Measurements from ENCODE around the gene ADCY5. TPM values are rescaled to one million over a fixed set of nuclear protein-coding genes. Genes with fewer than 3 reads are reported as not detected.
A peak's percentile ranks its signal among the peaks of the same experiment; 100 is the strongest.

The ADCY5 gene
- total and polyA plus RNA-seq, 2 donors from 2014 or later: 7.1 to 33.6 TPM

- Histone ChIP-seq H3K9me3 (ENCODE audit: control insufficient read depth in 2 of 3, insufficient read depth in 1 of 3, low read length in 3 of 3) (no peaks in the 10 kb centered on the region), H3K27me3 (ENCODE audit: control insufficient read depth, insufficient read depth, low read length) (no peaks in the 10 kb centered on the region), H3K9ac (ENCODE audit: low read length in 3 of 3) (no peak overlapping the region), H3K4me3 (ENCODE audit: low read length in 3 of 3) (no peak overlapping the region), H3K36me3 (ENCODE audit: control insufficient read depth in 2 of 3, insufficient read depth in 3 of 3, low read length in 3 of 3) (no peaks in the 10 kb centered on the region), H3K27ac (ENCODE audit: low read depth in 2 of 2, low read length in 2 of 2) (no peak overlapping the region), H3K4me1 (ENCODE audit: control insufficient read depth in 2 of 3, insufficient read depth in 2 of 3, low read depth in 1 of 3, low read length in 3 of 3) (peaks cover 3 to 15% (median 9%) of the 10 kb centered on the region in 3 donors)
- peak in 1 of 5 donors; percentile 50 for DNase-seq
- FAIRE-seq: no peak
- no peak for TF ChIP-seq CTCF (IDR thresholded peaks at IDR 0.05; ENCODE audit: borderline replicate concordance, extremely low read depth, insufficient read depth)
- intact Hi-C loops (cut with DNase I): no loop called here
These were observed 43.9 kb downstream of the ADCY5 start for GRCh38 chr3:123405021-123405420.

- FAIRE-seq: no peak
- DNase-seq: peak in 1 of 5 donors; percentile 46
- peaks cover 2 to 17% (median 5%) of the 10 kb centered on the region in 3 donors for H3K4me1 ChIP-seq (ENCODE audit: control insufficient read depth in 2 of 3, insufficient read depth in 2 of 3, low read depth in 1 of 3, low read length in 3 of 3)
- intact Hi-C loops (cut with DNase I): no loop called here
- H3K27ac ChIP-seq (ENCODE audit: low read depth in 2 of 2, low read length in 2 of 2): no peak overlapping the region
- no peaks in the 10 kb centered on the region for H3K27me3 ChIP-seq (ENCODE audit: control insufficient read depth, insufficient read depth, low read length)
- no peak overlapping the region for H3K4me3 ChIP-seq (ENCODE audit: low read length in 3 of 3)
- H3K9me3 ChIP-seq (ENCODE audit: control insufficient read depth in 2 of 3, insufficient read depth in 1 of 3, low read length in 3 of 3): no peaks in the 10 kb centered on the region
- no peak for TF ChIP-seq CTCF (IDR thresholded peaks at IDR 0.05; ENCODE audit: borderline replicate concordance, extremely low read depth, insufficient read depth)
- no peak overlapping the region for H3K9ac ChIP-seq (ENCODE audit: low read length in 3 of 3)
- no peaks in the 10 kb centered on the region for H3K36me3 ChIP-seq (ENCODE audit: control insufficient read depth in 2 of 3, insufficient read depth in 3 of 3, low read length in 3 of 3)
These were observed 44.5 kb downstream of the ADCY5 start for GRCh38 chr3:123404391-123404790.

GRCh38 chr3:123401836-123402530 is 46.9 kb downstream of the ADCY5 start:
- peaks cover 0 to 21% (median 0%) of the 10 kb centered on the region in 3 donors for H3K4me1 ChIP-seq (ENCODE audit: control insufficient read depth in 2 of 3, insufficient read depth in 2 of 3, low read depth in 1 of 3, low read length in 3 of 3)

More at GRCh38 chr3:123401836-123402530, 46.9 kb downstream of the ADCY5 start:
- H3K27me3 ChIP-seq (ENCODE audit: control insufficient read depth, insufficient read depth, low read length): no peaks in the 10 kb centered on the region
- no peaks in the 10 kb centered on the region for H3K9me3 ChIP-seq (ENCODE audit: control insufficient read depth in 2 of 3, insufficient read depth in 1 of 3, low read length in 3 of 3)
- H3K4me3 ChIP-seq (ENCODE audit: low read length in 3 of 3): no peak overlapping the region
- H3K9ac ChIP-seq (ENCODE audit: low read length in 3 of 3): no peak overlapping the region
- FAIRE-seq (no peak), DNase-seq (peak in 1 of 5 donors; percentile 36)
- no peak overlapping the region for H3K27ac ChIP-seq (ENCODE audit: low read depth in 2 of 2, low read length in 2 of 2)
- intact Hi-C loops (cut with DNase I): no loop called here
- TF ChIP-seq CTCF (IDR thresholded peaks at IDR 0.05; ENCODE audit: borderline replicate concordance, extremely low read depth, insufficient read depth): no peak
- no peaks in the 10 kb centered on the region for H3K36me3 ChIP-seq (ENCODE audit: control insufficient read depth in 2 of 3, insufficient read depth in 3 of 3, low read length in 3 of 3)
